ENCODE results near the gene TBX4. TPM values are rescaled to one million over a fixed set of nuclear protein-coding genes. Genes with fewer than 3 reads are reported as not detected.

TBX4 gene
- total and polyA plus RNA-seq, 4 donors, result not detected

DNA sequence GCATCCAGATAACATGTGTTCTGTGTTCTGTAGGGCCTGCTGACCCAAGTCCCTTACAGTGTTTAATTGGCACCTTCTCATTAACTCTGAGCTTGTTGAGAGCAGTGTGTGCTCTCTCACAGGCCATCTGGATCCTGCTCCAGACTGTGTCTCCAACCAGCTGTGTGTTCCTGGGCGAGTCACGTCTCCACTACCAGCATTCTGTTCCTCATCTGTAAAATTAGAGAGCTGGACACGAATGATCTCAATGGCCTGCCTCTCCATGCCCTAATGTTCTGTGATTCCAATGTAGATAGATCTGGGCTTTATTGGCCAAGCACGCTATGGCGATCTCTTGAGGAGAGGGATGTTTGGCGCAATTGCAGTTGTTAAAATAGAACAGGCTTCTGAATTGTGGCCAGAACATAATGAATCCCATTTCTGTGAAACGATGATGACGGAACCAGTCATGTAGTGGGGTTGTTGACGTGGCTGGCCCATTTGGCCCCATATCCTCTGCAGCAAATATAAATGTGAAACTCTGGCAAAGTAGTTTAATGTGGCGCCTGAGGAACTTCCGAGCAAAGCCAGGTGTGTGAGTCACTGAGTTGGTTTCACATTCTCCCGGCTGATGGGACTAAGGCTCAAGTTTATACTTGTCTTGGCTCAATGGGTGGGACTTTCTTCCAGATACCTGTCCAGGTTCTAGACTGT is 22.2 kb downstream of the TBX4 start:
- no peak for DNase-seq (ENCODE audit: low spot score)
- no peak overlapping the region for H3K9ac ChIP-seq (ENCODE audit: low read depth in 1 of 2, low read length in 2 of 2)
- whole genome bisulfite sequencing, result 95% methylated on average over 12 of the region's 12 CpGs
- TF ChIP-seq RAD21 (IDR thresholded peaks at IDR 0.05), result no peak
- no peak for TF ChIP-seq HNF4G (IDR thresholded peaks at IDR 0.05)
- H3K27ac ChIP-seq (ENCODE audit: low read depth in 1 of 2, low read length in 2 of 2), result no peak overlapping the region
- no peaks in the 10 kb centered on the region for H3K4me1 ChIP-seq (ENCODE audit: control insufficient read depth in 4 of 4, insufficient read depth in 4 of 4, low read length in 3 of 4)
- peaks cover 0 to 10% (median 0%) of the 10 kb centered on the region in 4 donors for H3K27me3 ChIP-seq (ENCODE audit: control insufficient read depth in 4 of 4, insufficient read depth in 4 of 4, low read length in 3 of 4)
- no peaks in the 10 kb centered on the region for H3K9me3 ChIP-seq (ENCODE audit: control insufficient read depth in 4 of 4, low read length in 3 of 4)
- no peaks in the 10 kb centered on the region for H3K36me3 ChIP-seq (ENCODE audit: control insufficient read depth in 4 of 4, insufficient read depth in 3 of 4, low read depth in 1 of 4, low read length in 3 of 4)
- H3K4me3 ChIP-seq (ENCODE audit: low read depth in 1 of 3, low read length in 3 of 3), result no peak overlapping the region

DNA sequence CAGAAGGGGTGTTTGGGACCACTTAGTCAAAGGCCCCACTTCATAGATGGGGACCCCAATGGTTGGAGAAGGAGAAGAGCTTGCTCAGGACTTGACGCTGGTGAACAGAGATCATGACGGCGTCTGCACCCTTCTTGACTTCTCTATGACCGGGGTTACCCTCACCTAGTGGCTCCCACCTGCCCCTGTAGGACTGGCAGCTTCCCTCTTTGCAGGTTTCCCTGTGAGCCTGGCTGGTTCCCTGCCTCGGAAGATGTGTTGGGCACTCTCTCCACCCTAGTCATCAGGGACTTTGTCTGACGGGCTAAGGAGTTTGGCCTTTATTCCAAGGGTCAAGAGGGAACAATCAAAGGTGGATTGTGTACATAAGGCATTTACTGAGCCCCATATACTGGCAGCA is 22.7 kb downstream of the TBX4 start:
- H3K4me3 ChIP-seq (ENCODE audit: low read depth in 1 of 3, low read length in 3 of 3), result no peak overlapping the region
- TF ChIP-seq HNF4A (conservative IDR thresholded peaks at IDR 0.05), result no peak
- TF ChIP-seq GABPA (IDR thresholded peaks at IDR 0.05 in 1 of 2, conservative IDR thresholded peaks at IDR 0.05 in 1 of 2), result no peak
- TF ChIP-seq RAD21 (IDR thresholded peaks at IDR 0.05), result no peak
- TF ChIP-seq RXRA (IDR thresholded peaks at IDR 0.05), result no peak
- no peak for TF ChIP-seq NR2F2 (IDR thresholded peaks at IDR 0.05)
- no peak for TF ChIP-seq FOXA2 (IDR thresholded peaks at IDR 0.05)
- no peak for TF ChIP-seq JUND (IDR thresholded peaks at IDR 0.05)
- TF ChIP-seq, protein P1, sequence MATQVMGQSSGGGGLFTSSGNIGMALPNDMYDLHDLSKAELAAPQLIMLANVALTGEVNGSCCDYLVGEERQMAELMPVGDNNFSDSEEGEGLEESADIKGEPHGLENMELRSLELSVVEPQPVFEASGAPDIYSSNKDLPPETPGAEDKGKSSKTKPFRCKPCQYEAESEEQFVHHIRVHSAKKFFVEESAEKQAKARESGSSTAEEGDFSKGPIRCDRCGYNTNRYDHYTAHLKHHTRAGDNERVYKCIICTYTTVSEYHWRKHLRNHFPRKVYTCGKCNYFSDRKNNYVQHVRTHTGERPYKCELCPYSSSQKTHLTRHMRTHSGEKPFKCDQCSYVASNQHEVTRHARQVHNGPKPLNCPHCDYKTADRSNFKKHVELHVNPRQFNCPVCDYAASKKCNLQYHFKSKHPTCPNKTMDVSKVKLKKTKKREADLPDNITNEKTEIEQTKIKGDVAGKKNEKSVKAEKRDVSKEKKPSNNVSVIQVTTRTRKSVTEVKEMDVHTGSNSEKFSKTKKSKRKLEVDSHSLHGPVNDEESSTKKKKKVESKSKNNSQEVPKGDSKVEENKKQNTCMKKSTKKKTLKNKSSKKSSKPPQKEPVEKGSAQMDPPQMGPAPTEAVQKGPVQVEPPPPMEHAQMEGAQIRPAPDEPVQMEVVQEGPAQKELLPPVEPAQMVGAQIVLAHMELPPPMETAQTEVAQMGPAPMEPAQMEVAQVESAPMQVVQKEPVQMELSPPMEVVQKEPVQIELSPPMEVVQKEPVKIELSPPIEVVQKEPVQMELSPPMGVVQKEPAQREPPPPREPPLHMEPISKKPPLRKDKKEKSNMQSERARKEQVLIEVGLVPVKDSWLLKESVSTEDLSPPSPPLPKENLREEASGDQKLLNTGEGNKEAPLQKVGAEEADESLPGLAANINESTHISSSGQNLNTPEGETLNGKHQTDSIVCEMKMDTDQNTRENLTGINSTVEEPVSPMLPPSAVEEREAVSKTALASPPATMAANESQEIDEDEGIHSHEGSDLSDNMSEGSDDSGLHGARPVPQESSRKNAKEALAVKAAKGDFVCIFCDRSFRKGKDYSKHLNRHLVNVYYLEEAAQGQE (IDR thresholded peaks at IDR 0.05), result no peak
- H3K36me3 ChIP-seq (ENCODE audit: control insufficient read depth in 4 of 4, insufficient read depth in 3 of 4, low read depth in 1 of 4, low read length in 3 of 4), result no peaks in the 10 kb centered on the region

GRCh38 chr17:61475726-61476125 is 23.5 kb downstream of the TBX4 start:
- 80% methylated on average over 8 of the region's 8 CpGs for WGBS
- no peak overlapping the region for H3K4me3 ChIP-seq (ENCODE audit: low read depth in 1 of 3, low read length in 3 of 3)
- no peak for TF ChIP-seq HNF4A (conservative IDR thresholded peaks at IDR 0.05)
- no peak for TF ChIP-seq RAD21 (IDR thresholded peaks at IDR 0.05)
- no peak for TF ChIP-seq GABPA (IDR thresholded peaks at IDR 0.05 in 1 of 2, conservative IDR thresholded peaks at IDR 0.05 in 1 of 2)
- TF ChIP-seq HNF4G (IDR thresholded peaks at IDR 0.05), result no peak
- no peak for TF ChIP-seq JUND (IDR thresholded peaks at IDR 0.05)
- TF ChIP-seq CTCF (IDR thresholded peaks at IDR 0.05; ENCODE audit: low read depth, low read length, missing input control), result no peak
- no peak for TF ChIP-seq RXRA (IDR thresholded peaks at IDR 0.05)
- H3K9me3 ChIP-seq (ENCODE audit: control insufficient read depth in 4 of 4, low read length in 3 of 4), result no peaks in the 10 kb centered on the region
- no peak overlapping the region for H3K9ac ChIP-seq (ENCODE audit: low read depth in 1 of 2, low read length in 2 of 2)
- no peaks in the 10 kb centered on the region for H3K36me3 ChIP-seq (ENCODE audit: control insufficient read depth in 4 of 4, insufficient read depth in 3 of 4, low read depth in 1 of 4, low read length in 3 of 4)
- no peak overlapping the region for H3K27ac ChIP-seq (ENCODE audit: low read depth in 1 of 2, low read length in 2 of 2)
- H3K4me1 ChIP-seq (ENCODE audit: control insufficient read depth in 4 of 4, insufficient read depth in 4 of 4, low read length in 3 of 4), result no peaks in the 10 kb centered on the region
- no peak for DNase-seq (ENCODE audit: low spot score)
- H3K27me3 ChIP-seq (ENCODE audit: control insufficient read depth in 4 of 4, insufficient read depth in 4 of 4, low read length in 3 of 4), result peaks cover 0 to 10% (median 0%) of the 10 kb centered on the region in 4 donors

More for the DNA sequence above, 22.7 kb downstream of the TBX4 start:
- WGBS, result 82% methylated on average over 6 of the region's 6 CpGs
- DNase-seq (ENCODE audit: low spot score), result no peak
- Histone ChIP-seq H3K9ac (ENCODE audit: low read depth in 1 of 2, low read length in 2 of 2) (no peak overlapping the region), H3K4me1 (ENCODE audit: control insufficient read depth in 4 of 4, insufficient read depth in 4 of 4, low read length in 3 of 4) (no peaks in the 10 kb centered on the region), H3K27ac (ENCODE audit: low read depth in 1 of 2, low read length in 2 of 2) (no peak overlapping the region), H3K27me3 (ENCODE audit: control insufficient read depth in 4 of 4, insufficient read depth in 4 of 4, low read length in 3 of 4) (peaks cover 0 to 10% (median 0%) of the 10 kb centered on the region in 4 donors), H3K9me3 (ENCODE audit: control insufficient read depth in 4 of 4, low read length in 3 of 4) (no peaks in the 10 kb centered on the region)

Measured in liver (tissue), 9 donors.